Stimulated activated naive CD4-positive, alpha-beta T cell (primary cell): Measurements from ENCODE around the gene TCF15.
"Not testable (repeated sequence)": the region's sequence is repeated elsewhere in the genome, so short reads cannot be mapped to it uniquely, and the experiment has no call there.

Experiments used
- DNase-seq, 6 experiments: peaks; one replicate each; lab custom pipeline; 2025; lab: John Stamatoyannopoulos, UW

TCF15 gene

GRCh38 chr20:642013-642397 lies 31.9 kb upstream of the TCF15 start:
- DNase-seq: not testable (repeated sequence)

DNA sequence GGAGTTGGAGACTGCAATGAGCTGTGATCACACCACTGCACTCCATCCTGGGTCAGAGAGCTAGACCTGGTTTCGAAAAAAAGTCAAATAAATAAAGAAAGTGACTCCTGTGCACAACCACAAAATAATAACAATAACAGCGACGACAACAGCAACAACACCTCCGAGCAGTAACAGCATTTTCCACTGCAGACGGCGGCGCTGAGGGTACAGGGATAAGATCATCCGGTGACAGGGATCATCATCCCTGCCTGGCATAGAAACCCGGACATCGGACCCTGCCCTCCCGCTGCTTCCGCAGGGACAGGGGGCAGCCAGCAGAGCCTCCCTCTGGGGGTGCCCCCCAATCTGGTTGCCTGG lies 31.4 kb upstream of the TCF15 start:
- DNase-seq: no peak

DNA sequence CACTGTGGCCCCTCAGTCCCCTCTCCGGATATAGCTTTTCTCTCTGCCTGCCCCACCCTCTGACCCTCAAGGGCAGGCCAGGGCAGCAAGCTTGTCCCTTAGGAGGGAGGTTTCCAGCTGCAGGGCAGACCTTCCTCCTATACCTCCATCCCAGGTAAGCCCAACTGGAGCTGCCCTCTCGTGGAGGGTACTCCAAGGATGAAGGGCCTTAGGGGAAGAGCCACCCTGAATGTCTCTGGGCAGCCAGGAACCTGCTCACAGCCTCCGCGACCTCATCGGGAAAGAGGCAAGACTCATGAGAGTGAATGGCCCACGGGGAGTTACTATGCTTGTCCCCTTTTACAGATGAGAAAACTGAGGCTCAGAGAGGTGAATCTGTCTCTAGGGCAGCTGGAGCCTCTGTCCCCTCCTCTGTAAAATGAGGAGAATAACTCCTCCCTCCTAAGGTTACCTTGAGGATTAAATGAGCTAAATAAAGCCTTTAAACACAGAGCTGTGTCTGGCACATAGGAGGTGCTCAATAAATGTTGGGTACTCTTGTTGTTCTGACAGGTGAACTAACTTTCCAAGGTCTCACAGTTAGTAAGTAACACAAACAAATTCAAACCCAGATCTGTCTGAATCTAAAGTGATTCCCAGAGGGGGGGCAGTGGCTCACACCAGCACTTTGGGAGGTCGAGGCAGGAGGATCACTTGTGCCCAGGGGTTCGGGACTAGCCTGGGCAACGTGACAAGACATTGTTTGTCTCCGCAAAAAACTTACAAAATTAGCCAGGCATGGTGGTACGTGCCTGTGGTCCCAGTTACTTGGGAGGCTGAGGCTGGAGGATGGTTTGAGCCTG lies 30.8 kb upstream of the TCF15 start:
- DNase-seq: no peak

- no peak for DNase-seq
These were observed 28.5 kb upstream of the TCF15 start for GRCh38 chr20:638579-638978.

- DNase-seq: no peak
These were observed 27.4 kb upstream of the TCF15 start for GRCh38 chr20:637559-637958.

DNA sequence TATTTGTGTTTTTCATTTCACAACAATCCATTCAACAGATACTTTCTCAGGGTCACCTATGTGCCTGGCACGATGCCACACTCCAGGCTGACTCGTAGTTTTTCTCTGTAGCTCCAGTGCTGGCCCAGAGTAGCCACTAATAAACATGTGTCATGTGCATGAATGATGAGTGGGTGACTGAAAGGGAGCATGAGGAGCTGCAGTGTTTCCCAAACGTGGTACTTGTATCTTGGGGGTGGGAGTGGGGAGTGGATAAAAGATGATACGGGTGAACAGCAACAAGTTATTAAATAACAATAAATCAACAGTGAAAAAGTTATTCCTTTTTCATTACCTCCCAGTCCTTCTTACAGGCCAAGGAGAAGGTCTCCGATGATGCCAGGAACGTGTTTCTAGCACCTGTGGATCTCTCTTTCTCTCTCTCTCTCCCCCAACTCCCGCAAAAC lies 25.8 kb upstream of the TCF15 start:
- no peak for DNase-seq

- no peak for DNase-seq
These were observed 25.2 kb upstream of the TCF15 start for GRCh38 chr20:635028-635892.

DNA sequence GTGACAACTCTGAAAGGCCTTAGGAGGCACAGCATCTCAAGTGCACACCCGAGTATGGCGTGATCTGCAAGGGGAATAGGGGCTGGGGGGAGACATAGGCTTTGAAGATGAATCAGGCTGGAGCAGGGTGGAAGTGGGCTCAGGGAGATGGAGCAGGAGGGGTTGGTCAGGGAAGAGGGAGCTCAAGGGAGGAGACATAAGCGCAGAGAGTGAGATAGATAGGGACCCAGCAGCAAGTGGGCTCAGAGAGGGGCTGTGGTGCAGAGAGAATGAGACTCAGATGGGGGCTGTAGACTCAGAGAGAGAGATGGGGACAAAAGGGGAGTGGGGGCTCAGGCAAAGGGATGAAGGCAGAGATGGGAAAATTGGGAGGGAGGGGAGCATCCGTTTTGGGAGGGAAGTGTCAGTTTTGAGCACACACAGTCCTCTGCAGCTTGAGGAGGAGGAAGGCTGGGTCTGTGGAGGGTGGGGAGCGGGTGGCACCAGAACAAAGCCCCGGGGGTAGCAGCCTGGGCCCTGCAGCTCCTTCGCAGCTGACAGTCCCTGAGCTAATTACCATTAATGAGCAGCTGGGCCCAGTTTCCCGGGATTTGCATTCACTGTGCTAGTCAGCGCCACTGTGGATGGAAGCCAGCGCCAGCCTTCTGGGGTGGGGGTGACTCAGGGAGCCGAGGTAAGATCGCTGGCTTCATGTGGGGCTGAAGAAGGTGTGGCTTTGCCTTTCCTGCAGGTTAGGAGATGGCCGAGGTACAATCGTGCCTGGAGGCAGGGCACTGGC lies 24.2 kb upstream of the TCF15 start:
- no peak for DNase-seq

- no peak for DNase-seq
These were observed 21.0 kb upstream of the TCF15 start for GRCh38 chr20:631101-631500.

DNA sequence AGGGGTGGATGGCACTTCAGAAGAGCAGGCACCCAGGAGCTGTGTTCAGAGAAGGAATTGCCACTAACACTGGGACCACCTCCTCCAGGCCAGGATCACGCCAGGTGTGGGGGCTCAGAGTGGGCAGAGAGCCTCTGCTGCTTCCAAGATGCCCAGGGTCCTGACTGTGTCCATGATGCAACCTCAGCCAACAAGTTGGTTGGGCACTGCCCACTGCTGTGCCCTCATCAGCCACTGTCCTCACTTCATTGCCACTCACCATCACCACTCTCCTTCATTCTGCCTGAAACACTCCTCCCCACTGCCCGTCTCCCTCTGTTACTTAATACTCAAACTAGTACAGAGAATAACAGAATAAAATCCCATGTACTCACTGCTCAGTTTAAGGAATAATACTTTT lies 16.5 kb upstream of the TCF15 start:
- no peak for DNase-seq

DNA sequence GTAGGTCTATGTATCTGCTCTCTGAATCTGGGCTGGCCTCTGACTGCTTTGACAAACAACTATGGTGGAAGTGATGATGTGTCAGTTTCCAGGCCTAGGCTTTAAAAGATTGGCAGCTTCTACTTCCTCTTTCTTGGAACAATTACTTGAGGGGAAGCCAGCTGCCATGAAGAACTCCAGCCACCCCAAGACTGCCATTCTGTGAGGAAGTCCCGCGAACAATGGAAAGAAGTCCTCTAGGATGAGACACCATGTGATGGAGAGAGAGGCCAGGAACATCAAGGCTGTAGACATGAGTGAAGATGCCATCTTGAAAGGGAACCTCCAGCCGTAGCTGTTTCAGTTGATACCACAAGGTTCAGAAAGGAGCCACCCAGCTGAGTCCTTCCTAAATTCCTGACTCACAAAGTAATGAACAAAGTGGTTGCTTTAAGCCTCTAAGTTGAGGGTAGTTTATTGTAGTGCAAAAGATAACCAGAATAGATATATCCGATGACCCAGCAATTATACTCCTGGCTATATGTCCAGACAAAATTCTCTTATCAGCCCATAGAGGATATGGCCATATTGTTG lies 15.3 kb upstream of the TCF15 start:
- DNase-seq: no peak

- DNase-seq: no peak
These were observed 13.6 kb upstream of the TCF15 start for GRCh38 chr20:623704-624103.

DNA sequence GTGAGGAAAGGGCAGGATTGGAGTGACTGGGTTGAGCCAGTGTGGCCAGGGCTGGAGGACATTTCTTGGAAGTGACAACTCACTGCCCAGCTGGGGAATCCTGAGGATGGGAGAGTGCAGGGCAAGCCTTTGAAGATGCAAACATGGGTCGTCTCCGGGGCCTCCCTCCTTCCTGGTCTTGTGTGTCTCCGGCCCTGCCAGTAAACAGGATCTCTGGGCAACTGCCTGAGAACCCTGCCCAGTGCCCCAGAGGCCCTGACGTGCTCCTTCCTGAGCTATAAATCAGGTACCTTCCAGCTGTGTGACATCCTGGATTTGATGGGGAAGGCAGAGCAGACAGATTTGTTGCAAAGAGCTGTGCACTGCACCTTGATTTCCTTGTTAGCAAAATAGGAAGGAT lies 12.9 kb upstream of the TCF15 start:
- no peak for DNase-seq

- no peak for DNase-seq
These were observed 12.1 kb upstream of the TCF15 start for GRCh38 chr20:622161-622560.

GRCh38 chr20:621125-621756 lies 11.1 kb upstream of the TCF15 start:
- no peak for DNase-seq

DNA sequence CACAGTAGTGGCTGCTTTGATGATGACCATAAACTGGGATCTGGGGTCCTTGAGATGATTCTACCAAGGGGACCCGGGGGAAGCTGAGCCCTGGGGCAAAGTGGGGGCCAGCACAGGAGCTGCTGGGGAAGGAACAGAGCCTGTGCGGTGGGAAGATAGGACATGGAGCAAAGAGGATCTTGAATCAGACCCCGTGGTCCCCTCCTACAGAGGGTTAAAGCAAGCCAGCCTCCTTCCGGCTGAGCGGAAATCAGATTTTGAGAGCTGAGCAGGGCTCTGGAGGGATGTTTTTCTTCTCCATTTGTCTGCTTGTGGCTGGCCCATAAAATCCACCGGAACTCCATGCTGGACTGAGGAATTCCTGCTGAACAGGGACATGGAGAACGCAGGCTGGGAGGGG lies 10.1 kb upstream of the TCF15 start:
- DNase-seq: no peak

DNA sequence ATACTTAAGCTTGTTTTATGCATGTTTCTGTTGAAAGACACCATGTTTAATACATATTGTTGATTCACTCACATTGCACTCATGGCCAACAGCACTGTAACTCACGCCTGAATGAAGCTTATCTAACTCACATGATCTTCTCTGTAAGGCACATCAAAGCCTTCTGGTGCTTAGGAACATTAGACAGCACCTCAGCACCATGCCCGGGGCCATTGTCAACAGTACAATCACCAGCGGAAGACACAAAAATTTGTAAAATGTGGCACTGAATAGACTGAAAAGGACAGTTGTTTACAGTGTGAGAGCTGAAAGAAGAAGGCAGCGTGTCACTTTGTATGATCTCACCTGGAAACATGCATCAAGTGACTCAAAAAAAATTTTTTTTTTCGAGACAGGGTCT lies 8.9 kb upstream of the TCF15 start:
- DNase-seq: no peak

GRCh38 chr20:617934-618690 lies 8.0 kb upstream of the TCF15 start:
- no peak for DNase-seq

GRCh38 chr20:615514-615913 lies 5.4 kb upstream of the TCF15 start:
- no peak for DNase-seq

GRCh38 chr20:611843-612185 lies 1.7 kb upstream of the TCF15 start:
- DNase-seq: no peak
